Jurkat, Clone E6-1 (cell line): ENCODE data around the gene ACTR3C.
"Not testable (repeated sequence)": the region's sequence is repeated elsewhere in the genome, so short reads cannot be mapped to it uniquely, and the experiment has no call there.

Source experiments
- DNase-seq: peaks from one replicate; pipeline ENCODE4 v3.0.0-alpha.2; 2011; ENCODE audit warnings: low read depth, low spot score
- H3K4me3 ChIP-seq: 2 replicates; pipeline ENCODE4 v1.5.1; 2011; ENCODE audit warnings: mild to moderate bottlenecking, low read length, control low read depth, moderate library complexity

The ACTR3C gene

GRCh38 chr7:150322114-150322832, 1.1 kb downstream of the ACTR3C start:
- peak overlapping the region; percentile 77 for H3K4me3 ChIP-seq
- peak; percentile 36 for DNase-seq

GRCh38 chr7:150321788-150322113, 1.6 kb downstream of the ACTR3C start:
- DNase-seq = no peak
- H3K4me3 ChIP-seq = peak overlapping the region; percentile 77

- no peak for DNase-seq
- H3K4me3 ChIP-seq = no peak overlapping the region
Measured at GRCh38 chr7:150317748-150318444, 5.4 kb downstream of the ACTR3C start.

GRCh38 chr7:150316987-150317386, 6.4 kb downstream of the ACTR3C start:
- H3K4me3 ChIP-seq, DNase-seq: not testable (repeated sequence)

- DNase-seq = no peak
- no peak overlapping the region for H3K4me3 ChIP-seq
Measured at GRCh38 chr7:150314639-150315239, 8.6 kb downstream of the ACTR3C start.

- no peak for DNase-seq
- H3K4me3 ChIP-seq = no peak overlapping the region
Measured at GRCh38 chr7:150313870-150314269, 9.5 kb downstream of the ACTR3C start.

GRCh38 chr7:150313367-150313809, 10.0 kb downstream of the ACTR3C start:
- no peak for DNase-seq
- H3K4me3 ChIP-seq = no peak overlapping the region

- DNase-seq = not testable (repeated sequence)
Measured at GRCh38 chr7:150312649-150313366, 10.5 kb downstream of the ACTR3C start.

GRCh38 chr7:150311711-150312110, 11.6 kb downstream of the ACTR3C start:
- DNase-seq = no peak
- no peak overlapping the region for H3K4me3 ChIP-seq

More at GRCh38 chr7:150312649-150313366, 10.5 kb downstream of the ACTR3C start:
- H3K4me3 ChIP-seq = not testable (repeated sequence)

- no peak overlapping the region for H3K4me3 ChIP-seq
- no peak for DNase-seq
Measured at GRCh38 chr7:150311146-150311545, 12.2 kb downstream of the ACTR3C start.

- H3K4me3 ChIP-seq = no peak overlapping the region
- DNase-seq = no peak
Measured at GRCh38 chr7:150308575-150308974, 14.8 kb downstream of the ACTR3C start.

- DNase-seq = no peak
- no peak overlapping the region for H3K4me3 ChIP-seq
Measured at GRCh38 chr7:150307904-150308303, 15.4 kb downstream of the ACTR3C start.

GRCh38 chr7:150307129-150307528, 16.2 kb downstream of the ACTR3C start:
- H3K4me3 ChIP-seq = no peak overlapping the region
- no peak for DNase-seq

GRCh38 chr7:150306377-150306776, 17.0 kb downstream of the ACTR3C start:
- not testable (repeated sequence) for DNase-seq

GRCh38 chr7:150305903-150306284, 17.5 kb downstream of the ACTR3C start:
- DNase-seq, H3K4me3 ChIP-seq: not testable (repeated sequence)

More at GRCh38 chr7:150306377-150306776, 17.0 kb downstream of the ACTR3C start:
- not testable (repeated sequence) for H3K4me3 ChIP-seq

GRCh38 chr7:150305259-150305902, 18.0 kb downstream of the ACTR3C start:
- not testable (repeated sequence) for H3K4me3 ChIP-seq, DNase-seq

- DNase-seq, H3K4me3 ChIP-seq: not testable (repeated sequence)
Measured at GRCh38 chr7:150304499-150305258, 18.7 kb downstream of the ACTR3C start.

GRCh38 chr7:150302908-150303310, 20.4 kb downstream of the ACTR3C start:
- DNase-seq, H3K4me3 ChIP-seq: not testable (repeated sequence)
